GM23338 (cell line): ENCODE results near the gene POMC. TPM values are rescaled to one million over a fixed set of nuclear protein-coding genes. Genes with fewer than 3 reads are reported as not detected.

ENCODE experiments used
- ATAC-seq: fragments of 200-7000 bp; cut with Tn5 transposase; 3 replicates; pipeline ENCODE4 v1.9.1; 2020
- DNase-seq: peaks from one replicate; pipeline ENCODE4 v3.0.0-alpha.2; 2015; ENCODE audit warnings: low spot score
- H2AFZ ChIP-seq: fragments of 200-600 bp; sonication (generic); 2 replicates; pipeline ENCODE4 v1.8.0; 2016; ENCODE audit warnings: antibody characterized with exemption, mild to moderate bottlenecking, moderate library complexity
- H3F3A ChIP-seq: fragments of 200-600 bp; sonication (generic); replicated peaks from 2 replicates; pipeline ENCODE4 v1.8.0; 2017; ENCODE audit warnings: antibody characterized with exemption, mixed run types, low read depth
- H3K27ac ChIP-seq: fragments of 200-600 bp; sonication (generic); 2 replicates; pipeline ENCODE4 v1.6.1; 2016; ENCODE audit warnings: low read depth
- H3K27me3 ChIP-seq: fragments of 200-600 bp; sonication (generic); 2 replicates; pipeline ENCODE4 v1.8.0; 2016; ENCODE audit warnings: mild to moderate bottlenecking, mixed run types, moderate library complexity; ENCODE audit not compliant: insufficient read depth
- H3K36me3 ChIP-seq: fragments of 200-600 bp; sonication (generic); 2 replicates; pipeline ENCODE4 v1.8.0; 2016; ENCODE audit warnings: mild to moderate bottlenecking; ENCODE audit not compliant: insufficient read depth
- H3K4me1 ChIP-seq: fragments of 200-600 bp; sonication (generic); 2 replicates; pipeline ENCODE4 v1.8.0; 2016; ENCODE audit warnings: mild to moderate bottlenecking, moderate library complexity; ENCODE audit not compliant: insufficient read depth
- H3K4me2 ChIP-seq: fragments of 200-600 bp; sonication (generic); 2 replicates; pipeline ENCODE4 v1.7.1; 2017; ENCODE audit warnings: mixed run types
- H3K4me3 ChIP-seq: fragments of 200-600 bp; sonication (generic); 2 replicates; pipeline ENCODE4 v1.6.1; 2016; ENCODE audit warnings: mixed run types
- H3K79me2 ChIP-seq: fragments of 200-600 bp; sonication (generic); replicated peaks from 2 replicates; pipeline ENCODE4 v1.8.0; 2017; ENCODE audit warnings: mild to moderate bottlenecking; ENCODE audit not compliant: insufficient read depth
- H3K9me2 ChIP-seq: fragments of 200-600 bp; sonication (generic); 2 replicates; pipeline ENCODE4 v1.8.0; 2017; ENCODE audit not compliant: insufficient read depth
- H4K20me1 ChIP-seq: fragments of 200-600 bp; sonication (generic); replicated peaks from 2 replicates; pipeline ENCODE4 v1.8.0; 2017; ENCODE audit warnings: mild to moderate bottlenecking; ENCODE audit not compliant: insufficient read depth
- H3K27ac Mint-ChIP-seq: 2 replicates; pipeline ENCODE4 v1.8.0; 2020; ENCODE audit warnings: inconsistent platforms, mild to moderate bottlenecking, moderate library complexity, mixed read lengths
- H3K27me3 Mint-ChIP-seq: 3 replicates; pipeline ENCODE4 v1.8.0; 2022; ENCODE audit warnings: low read depth, mild to moderate bottlenecking, moderate library complexity, mixed read lengths, inconsistent platforms; ENCODE audit not compliant: insufficient read depth, poor library complexity
- H3K36me3 Mint-ChIP-seq: 3 replicates; pipeline ENCODE4 v1.8.0; 2021; ENCODE audit warnings: low read depth, mild to moderate bottlenecking, inconsistent platforms, moderate library complexity, mixed read lengths
- H3K4me1 Mint-ChIP-seq: 3 replicates; pipeline ENCODE4 v1.8.0; 2020; ENCODE audit warnings: mild to moderate bottlenecking, inconsistent platforms, mixed read lengths
- H3K4me3 Mint-ChIP-seq: 3 replicates; pipeline ENCODE4 v1.8.0; 2021; ENCODE audit warnings: moderate library complexity, mild to moderate bottlenecking, inconsistent platforms, mixed read lengths
- H3K9me3 Mint-ChIP-seq: 3 replicates; pipeline ENCODE4 v1.8.0; 2020; ENCODE audit warnings: moderate library complexity, mild to moderate bottlenecking, inconsistent platforms, mixed read lengths
- CREB1 ChIP-seq: fragments of 250-450 bp; sonication (Bioruptor Pico); IDR thresholded peaks from 2 replicates; pipeline ENCODE4 v1.5.0; 2020; ENCODE audit warnings: low read depth, mild to moderate bottlenecking, moderate library complexity
- CTCF ChIP-seq, 2 experiments: fragments of 200-600 bp in 1 of 2; sonication (generic) in 1 of 2; conservative IDR thresholded peaks; 2 replicates each; pipeline versions ENCODE4 v1.5.1 to v1.6.1; 2016 to 2017; ENCODE audit warnings: antibody characterized with exemption in 2 of 2, low read depth in 2 of 2, mild to moderate bottlenecking in 2 of 2, moderate library complexity in 1 of 2
- ETS1 ChIP-seq: IDR thresholded peaks from 2 replicates; pipeline ENCODE4 v1.6.1; 2016; ENCODE audit warnings: antibody characterized with exemption
- EZH2 ChIP-seq: fragments of 200-600 bp; sonication (generic); IDR thresholded peaks from one replicate; pipeline ENCODE4 v1.8.0; 2017; ENCODE audit warnings: antibody characterized with exemption, mild to moderate bottlenecking, low read depth; ENCODE audit not compliant: unreplicated experiment
- EZH2phosphoT487 ChIP-seq: fragments of 200-600 bp; sonication (generic); IDR thresholded peaks from one replicate; pipeline ENCODE4 v1.8.1; 2018; ENCODE audit warnings: antibody characterized with exemption; ENCODE audit not compliant: unreplicated experiment
- JUNB ChIP-seq: IDR thresholded peaks from one replicate; pipeline ENCODE4 v1.6.1; 2016; ENCODE audit warnings: antibody characterized with exemption; ENCODE audit not compliant: unreplicated experiment
- NANOG ChIP-seq: IDR thresholded peaks from 2 replicates; pipeline ENCODE4 v1.6.1; 2016; ENCODE audit warnings: antibody characterized with exemption, borderline replicate concordance
- POLR2AphosphoS5 ChIP-seq: IDR thresholded peaks from 2 replicates; pipeline ENCODE4 v1.6.1; 2016; ENCODE audit warnings: antibody characterized with exemption, low read depth
- REST ChIP-seq: IDR thresholded peaks from one replicate; pipeline ENCODE4 v1.6.1; 2018; ENCODE audit warnings: antibody characterized with exemption; ENCODE audit not compliant: unreplicated experiment
- STAT1 ChIP-seq: IDR thresholded peaks from one replicate; pipeline ENCODE4 v1.6.1; 2016; ENCODE audit warnings: antibody characterized with exemption; ENCODE audit not compliant: unreplicated experiment
- ZNF114 ChIP-seq: fragments of 250-450 bp; sonication (Bioruptor Pico); IDR thresholded peaks from 2 replicates; pipeline ENCODE4 v1.5.0; 2020; ENCODE audit warnings: mild to moderate bottlenecking, moderate library complexity
- ZNF331 ChIP-seq: fragments of 250-450 bp; sonication (Bioruptor Pico); IDR thresholded peaks from 2 replicates; pipeline ENCODE4 v1.5.0; 2020; ENCODE audit warnings: low read depth, mild to moderate bottlenecking, moderate library complexity
- ZNF462 ChIP-seq: fragments of 250-450 bp; sonication (Bioruptor Pico); IDR thresholded peaks from 2 replicates; pipeline ENCODE4 v1.5.0; 2020; ENCODE audit warnings: mild to moderate bottlenecking, moderate library complexity
- polyA plus RNA-seq: library from polyadenylated mRNA; unstranded; fragments of >200 nt; fragmentation: Nextera tagmentation; extraction: Ambion mirVana; gene quantifications from 2 replicates; pipeline ENCODE4 v1.2.1, GENCODE V29; 2016
- total RNA-seq: library from RNA; depleted of rRNA; stranded (reverse); fragments of >200 nt; shearing (Covaris generic); gene quantifications from 2 replicates; pipeline ENCODE4 v1.2.3, GENCODE V29; 2014

POMC gene
- total and polyA plus RNA-seq, 2 experiments from 2014 or later, result 8.5 to 12.3 TPM

- no peaks in the 10 kb centered on the region for H3K27me3 ChIP-seq
- DNase-seq (no peak), ATAC-seq (no peak; the same call in 2 of the 3 replicates)
- H3K4me2 ChIP-seq, result no peak overlapping the region
- no peaks in the 10 kb centered on the region for H3K36me3 ChIP-seq
- TF ChIP-seq CTCF (conservative IDR thresholded peaks at IDR 0.05; ENCODE audit: low read depth in 2 of 2) (no peak), REST (no peak), NANOG (no peak), JUNB (no peak), ETS1 (no peak), EZH2 (no peak), CREB1 (CRISPR knock-in tag) (no peak), EZH2phosphoT487 (no peak), POLR2AphosphoS5 (no peak), STAT1 (no peak), ZNF462 (no peak), ZNF114 (no peak), ZNF331 (no peak)
- H3F3A ChIP-seq, result no peaks in the 10 kb centered on the region
- H3K79me2 ChIP-seq, result no peaks in the 10 kb centered on the region
- 0 out of 2 replicates have a peak, but pooled peaks cover 3% of the 10 kb centered on the region for H3K9me2 ChIP-seq
- no peaks in the 10 kb centered on the region for H3K4me1 ChIP-seq
- no peaks in the 10 kb centered on the region for H4K20me1 ChIP-seq
- Mint-ChIP-seq H3K36me3 (no peaks in the 10 kb centered on the region), H3K27ac (no peak overlapping the region), H3K4me1 (no peaks in the 10 kb centered on the region), H3K4me3 (no peak overlapping the region), H3K27me3 (peaks cover 3% of the 10 kb centered on the region), H3K9me3 (no peaks in the 10 kb centered on the region)
- H3K4me3 ChIP-seq, result no peak overlapping the region
- no peak overlapping the region for H2AFZ ChIP-seq
- H3K27ac ChIP-seq, result no peak overlapping the region
Measured at GRCh38 chr2:25116956-25117355, 51.4 kb downstream of the POMC start.
